Epithelial cell of prostate (primary cell): ENCODE measurements around the gene ZNF90.
"Not testable (repeated sequence)": the region's sequence is repeated elsewhere in the genome, so short reads cannot be mapped to it uniquely, and the experiment has no call there.

Experiments used
- DNase-seq: peaks from one replicate; pipeline ENCODE4 v3.0.0-alpha.2; 2011; ENCODE audit warnings: low read depth, low spot score
- H3K27ac ChIP-seq: fragments of 450-650 bp; 2 replicates; pipeline ENCODE4 v1.5.1; 2017; ENCODE audit warnings: mild to moderate bottlenecking

ZNF90 gene

DNA sequence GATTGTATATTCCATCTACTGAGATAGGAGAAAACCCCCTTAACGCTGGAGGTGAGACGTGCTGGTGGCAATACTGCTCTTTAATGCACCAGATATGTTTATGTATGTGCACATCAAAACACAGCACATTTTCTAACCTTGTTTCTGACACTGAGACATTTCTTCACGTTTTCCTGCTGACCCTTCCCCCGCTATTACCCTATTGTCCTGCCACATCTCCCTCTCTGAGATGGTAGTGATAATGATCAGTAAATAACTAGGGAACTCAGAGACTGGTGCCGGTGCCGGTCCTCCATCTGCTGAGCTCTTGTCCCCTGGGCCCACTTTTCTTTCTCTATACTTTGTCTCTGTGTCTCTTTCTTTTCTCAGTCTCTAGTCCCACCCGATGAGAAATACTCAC, 5.1 kb downstream of the ZNF90 start:
- peak overlapping the region; percentile 57 for H3K27ac ChIP-seq
- not testable (repeated sequence) for DNase-seq

DNA sequence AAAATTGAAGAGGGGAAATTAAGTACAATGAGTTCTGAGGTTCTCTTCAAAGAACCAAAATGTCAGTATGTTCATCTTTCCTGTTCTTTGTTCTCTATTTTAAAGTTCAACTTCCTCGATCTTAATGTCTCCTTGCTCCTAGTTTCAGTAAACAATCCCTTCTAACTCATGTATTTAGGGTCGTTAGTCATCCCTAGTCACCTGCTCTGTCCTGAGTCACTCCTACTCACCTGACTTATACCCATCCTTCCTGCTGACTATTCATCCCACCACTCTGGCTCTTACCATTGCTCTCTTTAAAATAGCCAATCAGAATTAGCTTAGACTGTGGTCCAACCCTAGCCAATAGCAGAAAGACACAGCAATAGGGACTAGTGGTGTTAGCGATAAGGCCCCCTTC, 24.3 kb downstream of the ZNF90 start:
- no peak for DNase-seq
- peak overlapping the region; percentile 70 for H3K27ac ChIP-seq

GRCh38 chr19:20103091-20103740, 25.4 kb downstream of the ZNF90 start:
- DNase-seq, result peak; percentile 75
- peak overlapping the region; percentile 70 for H3K27ac ChIP-seq

- no peak overlapping the region for H3K27ac ChIP-seq
- no peak for DNase-seq
These were observed 29.5 kb downstream of the ZNF90 start for GRCh38 chr19:20107301-20107700.

GRCh38 chr19:20118064-20118839, 40.5 kb downstream of the ZNF90 start:
- H3K27ac ChIP-seq, DNase-seq: not testable (repeated sequence)

- no peak for DNase-seq
- H3K27ac ChIP-seq, result no peak overlapping the region
These were observed 47.1 kb downstream of the ZNF90 start for GRCh38 chr19:20124879-20125278.

DNA sequence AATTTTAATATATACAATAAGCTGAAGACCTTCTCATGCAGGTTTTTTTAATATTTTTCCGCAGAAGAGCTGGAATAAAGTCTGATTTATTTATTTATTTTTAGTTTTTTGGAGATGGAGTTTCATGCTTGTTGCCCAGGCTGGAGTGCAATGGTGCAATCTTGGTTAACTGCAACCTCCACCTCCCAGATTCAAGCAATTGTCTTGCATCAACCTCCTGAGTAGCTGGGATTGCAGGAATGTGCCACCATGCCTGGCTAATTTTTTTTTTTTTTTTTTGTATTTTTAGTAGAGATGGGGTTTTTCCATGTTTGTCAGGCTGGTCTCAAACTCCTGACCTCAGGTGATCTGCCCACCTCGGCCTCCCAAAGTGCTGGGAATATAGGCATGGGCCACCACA, 55.1 kb downstream of the ZNF90 start:
- not testable (repeated sequence) for DNase-seq, H3K27ac ChIP-seq

DNA sequence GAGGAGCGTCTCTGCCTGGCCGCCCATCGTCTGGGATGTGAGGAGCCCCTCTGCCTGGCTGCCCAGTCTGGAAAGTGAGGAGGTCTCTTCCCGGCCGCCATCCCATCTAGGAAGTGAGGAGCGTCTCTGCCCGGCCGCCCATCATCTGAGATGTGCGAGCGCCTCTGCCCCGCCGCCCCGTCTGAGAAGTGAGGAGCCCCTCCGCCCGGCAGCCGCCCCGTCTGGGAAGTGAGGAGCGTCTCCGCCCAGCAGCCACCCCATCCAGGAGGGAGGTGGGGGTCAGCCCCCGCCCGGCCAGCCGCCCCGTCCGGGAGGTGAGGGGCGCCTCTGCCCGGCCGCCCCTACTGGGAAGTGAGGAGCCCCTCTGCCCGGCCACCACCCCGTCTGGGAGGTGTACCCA, 59.9 kb downstream of the ZNF90 start:
- not testable (repeated sequence) for DNase-seq, H3K27ac ChIP-seq

- no peak overlapping the region for H3K27ac ChIP-seq
- DNase-seq, result no peak
These were observed 73.9 kb downstream of the ZNF90 start for GRCh38 chr19:20151617-20152145.

- not testable (repeated sequence) for DNase-seq
These were observed 74.7 kb downstream of the ZNF90 start for GRCh38 chr19:20152506-20152905.

GRCh38 chr19:20153281-20153680, 75.5 kb downstream of the ZNF90 start:
- no peak overlapping the region for H3K27ac ChIP-seq
- DNase-seq, result no peak

More at GRCh38 chr19:20152506-20152905, 74.7 kb downstream of the ZNF90 start:
- H3K27ac ChIP-seq, result not testable (repeated sequence)

GRCh38 chr19:20154636-20155035, 76.8 kb downstream of the ZNF90 start:
- no peak for DNase-seq
- no peak overlapping the region for H3K27ac ChIP-seq

GRCh38 chr19:20162821-20163220, 85.0 kb downstream of the ZNF90 start:
- no peak overlapping the region for H3K27ac ChIP-seq
- DNase-seq, result no peak

- H3K27ac ChIP-seq, result no peak overlapping the region
- DNase-seq, result no peak
These were observed 86.7 kb downstream of the ZNF90 start for GRCh38 chr19:20164456-20164855.

DNA sequence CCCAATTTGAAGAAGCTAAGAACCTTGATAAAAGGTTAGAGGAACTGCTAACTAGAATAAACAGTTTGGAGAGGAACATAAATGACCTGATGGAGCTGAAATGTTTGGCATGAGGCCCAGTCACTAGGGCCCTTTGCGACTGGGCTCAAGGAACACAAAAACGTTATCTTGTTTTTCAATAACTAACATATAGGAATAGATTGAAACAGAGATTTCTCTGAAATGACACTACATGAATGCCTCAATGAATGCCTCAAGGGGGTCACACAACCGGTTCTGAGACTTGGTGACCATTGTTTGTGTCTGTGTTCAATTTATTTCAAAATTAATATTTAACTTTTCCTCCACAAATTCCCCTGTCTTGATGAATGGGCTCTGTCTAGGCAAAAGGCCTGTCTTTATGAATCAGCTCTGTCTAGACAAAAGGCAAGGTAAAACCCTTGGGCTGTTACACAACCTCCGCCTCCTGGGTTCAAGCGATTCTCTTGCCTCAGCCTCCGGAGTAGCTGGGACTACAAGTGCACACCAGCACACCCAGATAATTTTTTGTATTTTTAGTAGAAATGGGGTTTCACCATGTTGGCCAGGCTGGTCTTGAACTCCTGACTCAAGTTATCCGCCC, 88.3 kb downstream of the ZNF90 start:
- H3K27ac ChIP-seq, result peak overlapping the region; percentile 64
- DNase-seq, result no peak

DNA sequence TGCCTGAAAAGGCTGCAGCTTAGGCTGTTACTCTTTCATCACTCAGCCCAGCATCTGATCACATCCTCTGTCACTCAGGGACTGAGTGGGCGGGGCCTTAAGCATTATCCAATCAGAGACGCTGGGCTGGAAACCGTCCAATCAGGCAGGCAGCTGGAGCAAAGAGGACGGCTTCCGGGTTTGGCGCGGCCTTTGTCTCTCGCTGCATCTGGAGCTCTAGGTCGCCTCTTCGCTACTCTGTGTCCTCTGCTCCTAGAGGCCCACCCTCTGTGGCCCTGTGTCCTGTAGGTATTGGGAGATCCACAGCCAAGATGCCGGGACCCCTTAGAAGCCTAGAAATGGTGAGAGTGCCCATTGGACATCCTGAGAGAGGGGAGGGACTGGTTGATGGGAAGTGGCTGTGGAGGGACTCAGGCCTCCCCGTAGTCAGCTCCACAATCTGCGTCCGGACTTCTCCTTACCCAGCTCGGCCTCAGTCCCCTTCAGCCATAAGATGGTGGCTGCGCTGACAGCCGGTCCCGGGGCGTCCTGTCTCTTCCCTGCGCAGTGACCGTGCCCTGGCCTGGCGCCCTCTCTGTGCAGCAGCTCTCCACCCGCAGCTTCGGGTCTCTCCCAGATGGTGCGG, 89.3 kb downstream of the ZNF90 start, which contains the start of gene ZNF486:
Gene ZNF486 (plus strand): TSS at position 195 of the 625 bp plus-strand sequence. CDS start 117 bp downstream, at position 312.
- peak within 1 kb of the TSS; percentile 64 for H3K27ac ChIP-seq
- peak; percentile 83 for DNase-seq

- H3K27ac ChIP-seq, result peak overlapping the region; percentile 64
- no peak for DNase-seq
These were observed 89.9 kb downstream of the ZNF90 start for GRCh38 chr19:20167651-20168122.
